Sciatic nerve (tissue), 2 donors: Measurements from ENCODE around the gene CBX2. TPM values are rescaled to one million over a fixed set of nuclear protein-coding genes. Genes with fewer than 3 reads are reported as not detected.

Experiments used
- ATAC-seq: fragments of 200-7000 bp; cut with Tn5 transposase; one replicate; pipeline ENCODE4 v1.9.1; 2020; ENCODE audit warnings: mild to moderate bottlenecking, moderate library complexity
- DNase-seq: peaks from one replicate; pipeline ENCODE4 v3.0.0-alpha.2; 2020; ENCODE audit warnings: low spot score
- intact Hi-C: fragments of 100-400 bp; cut with DNase I; formaldehyde crosslinking; loops from one replicate; pipeline ENCODE4 v1.14.2; 2022
- total RNA-seq: library from RNA; stranded (reverse); fragmentation: NEBNext Ultra II Directional; extraction: Animal tissue kit (Norgen Biotek cat#: 25700); gene quantifications from one replicate; pipeline ENCODE4 v1.2.1, GENCODE V29; 2021
- donor health status: DM: no; HTN: no; CAD: no.
- donor health status: DM: no; HTN: no; CAD: no.

CBX2 gene
- total RNA-seq, 1 donor from 2014 or later = 4.7 TPM

DNA sequence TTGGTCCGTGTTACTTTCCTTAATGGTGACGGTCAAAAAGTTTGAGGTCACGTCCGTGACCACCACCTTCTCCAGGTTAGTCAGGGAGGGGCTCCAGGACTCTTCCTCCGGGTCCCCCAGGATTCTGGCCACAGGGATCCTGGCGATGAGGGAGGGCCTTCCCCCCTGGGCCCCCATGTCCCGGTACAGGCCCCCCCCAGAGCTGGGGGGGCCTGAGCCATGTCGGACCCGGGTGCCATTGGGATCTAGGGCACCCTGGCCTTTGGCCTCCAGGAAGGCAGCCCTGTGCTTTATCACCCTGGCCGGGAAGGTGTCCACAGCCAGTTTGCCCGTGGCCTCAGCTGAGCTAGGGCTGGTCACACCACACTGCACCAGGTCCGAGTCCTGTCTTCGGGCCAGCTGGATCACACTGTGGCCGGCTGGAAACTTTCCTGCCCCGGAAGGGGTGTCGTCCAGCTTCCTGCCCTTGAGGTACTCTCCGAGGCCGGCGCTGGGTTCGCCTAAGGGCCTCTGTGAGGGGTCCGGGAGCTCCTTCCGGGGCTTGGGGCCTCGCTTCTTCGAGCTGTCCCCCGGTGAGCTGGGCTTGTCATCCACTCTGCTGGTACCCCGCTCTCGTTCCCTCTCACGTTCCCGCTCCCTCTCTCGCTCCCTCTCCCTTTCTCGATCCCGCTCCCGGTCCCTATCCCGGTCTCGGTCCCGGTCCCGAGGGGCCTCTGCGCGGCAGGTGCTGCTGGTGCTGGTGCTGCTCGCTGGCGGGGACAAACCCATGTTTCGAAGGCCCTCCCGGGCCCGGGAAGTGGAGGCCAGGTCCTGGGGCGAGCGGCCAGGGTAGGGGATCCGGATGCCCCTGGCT, 16.9 kb downstream of the CBX2 start:
- ATAC-seq (no peak), DNase-seq (no peak)
- intact Hi-C loops = loop anchor here (5.0 kb wide), 1 partner anchor 47 kb away; no protein-coding TSS in a partner anchor

DNA sequence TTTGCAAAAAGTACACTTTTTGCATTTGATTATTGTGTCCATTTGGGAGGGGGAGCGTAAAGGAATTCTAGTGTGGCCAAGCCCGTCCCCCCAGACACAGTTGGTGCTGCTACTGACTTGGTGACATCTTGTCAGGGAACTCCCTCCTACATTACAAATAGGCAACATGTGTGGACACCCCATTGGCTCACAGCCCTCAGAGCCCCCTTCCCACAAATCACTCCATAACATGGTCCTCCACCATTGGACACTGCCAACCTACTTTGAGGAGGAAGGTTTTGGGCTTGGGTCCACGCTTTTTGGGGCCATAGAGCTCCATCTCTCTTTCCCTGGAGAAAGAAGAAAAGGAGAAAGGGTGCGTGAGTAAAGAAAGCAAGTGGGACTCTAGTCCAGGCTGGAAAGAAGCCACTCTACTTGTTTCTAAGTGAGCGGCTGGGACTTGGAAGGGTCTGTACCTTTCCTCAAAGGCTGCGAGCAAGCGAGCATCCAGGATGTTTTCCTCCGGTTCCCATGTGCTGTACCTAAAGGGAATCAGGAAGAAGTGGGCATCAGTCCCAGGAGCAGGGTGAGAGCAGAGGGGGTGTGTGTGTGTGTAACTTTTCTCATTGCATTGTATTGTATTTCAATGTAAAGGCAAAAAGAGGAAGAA, 18.0 kb downstream of the CBX2 start:
- DNase-seq (no peak), ATAC-seq (no peak)
- intact Hi-C loops = no loop called here

DNA sequence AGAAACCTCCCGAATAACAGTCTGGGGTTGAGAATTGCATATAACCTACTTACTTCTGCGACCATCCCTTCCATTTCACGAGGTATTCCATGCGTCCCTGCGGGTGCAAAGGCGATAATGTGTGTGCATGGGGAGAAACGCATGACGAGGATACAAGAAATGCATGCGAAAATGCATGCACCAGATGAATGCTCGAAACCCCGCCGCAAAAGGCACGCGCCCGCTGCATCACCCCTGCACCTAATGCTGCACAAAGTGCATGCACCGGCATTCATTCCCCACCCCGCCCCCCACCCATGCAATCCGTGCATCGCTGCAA, 18.5 kb downstream of the CBX2 start:
- ATAC-seq = no peak
- intact Hi-C loops = no loop called here
- DNase-seq = no peak

DNA sequence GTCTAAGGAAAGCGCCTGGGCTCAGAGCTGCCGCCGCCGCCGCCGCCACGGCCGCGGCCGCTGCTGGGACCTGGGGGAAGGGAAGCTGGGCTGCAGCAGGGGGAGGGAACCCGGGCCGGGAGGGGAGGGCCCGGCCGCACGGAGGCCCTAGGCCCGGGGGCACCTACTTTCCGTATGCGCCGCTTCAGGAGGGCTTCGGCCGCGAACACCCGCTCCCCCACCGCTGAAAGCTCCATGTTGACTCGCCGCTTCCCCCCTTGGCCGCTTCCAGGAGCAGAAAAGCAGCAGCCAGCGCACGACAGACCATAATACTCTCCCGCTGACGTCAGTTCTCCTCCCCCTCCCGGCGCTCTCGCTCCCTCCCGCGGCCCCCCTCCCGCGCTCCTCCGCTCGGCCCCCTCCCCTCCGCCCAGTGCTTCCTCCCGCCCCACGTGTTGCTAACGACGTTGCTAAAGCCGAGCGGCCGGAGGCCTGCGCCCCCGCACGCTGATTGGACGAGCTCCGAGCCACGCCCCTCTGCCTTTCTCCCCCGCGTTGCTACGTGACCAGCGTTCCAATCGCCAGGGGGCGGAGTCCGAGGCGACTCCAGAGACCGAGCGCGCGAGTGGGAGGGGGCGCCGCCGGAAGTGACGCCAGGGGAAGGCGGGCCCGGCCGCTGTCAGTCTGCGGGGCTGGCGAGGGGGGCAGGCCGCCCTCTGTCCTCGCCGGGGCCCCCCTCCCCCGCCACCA, 19.0 kb downstream of the CBX2 start, which contains the start of gene CBX8:
CBX8 (minus strand) TSS at position 315 of the 729 bp plus-strand sequence; CDS start at position 236, 79 bp downstream.
- ATAC-seq (peak; percentile 98), DNase-seq (peak; percentile 100)
- intact Hi-C loops = no loop called here

DNA sequence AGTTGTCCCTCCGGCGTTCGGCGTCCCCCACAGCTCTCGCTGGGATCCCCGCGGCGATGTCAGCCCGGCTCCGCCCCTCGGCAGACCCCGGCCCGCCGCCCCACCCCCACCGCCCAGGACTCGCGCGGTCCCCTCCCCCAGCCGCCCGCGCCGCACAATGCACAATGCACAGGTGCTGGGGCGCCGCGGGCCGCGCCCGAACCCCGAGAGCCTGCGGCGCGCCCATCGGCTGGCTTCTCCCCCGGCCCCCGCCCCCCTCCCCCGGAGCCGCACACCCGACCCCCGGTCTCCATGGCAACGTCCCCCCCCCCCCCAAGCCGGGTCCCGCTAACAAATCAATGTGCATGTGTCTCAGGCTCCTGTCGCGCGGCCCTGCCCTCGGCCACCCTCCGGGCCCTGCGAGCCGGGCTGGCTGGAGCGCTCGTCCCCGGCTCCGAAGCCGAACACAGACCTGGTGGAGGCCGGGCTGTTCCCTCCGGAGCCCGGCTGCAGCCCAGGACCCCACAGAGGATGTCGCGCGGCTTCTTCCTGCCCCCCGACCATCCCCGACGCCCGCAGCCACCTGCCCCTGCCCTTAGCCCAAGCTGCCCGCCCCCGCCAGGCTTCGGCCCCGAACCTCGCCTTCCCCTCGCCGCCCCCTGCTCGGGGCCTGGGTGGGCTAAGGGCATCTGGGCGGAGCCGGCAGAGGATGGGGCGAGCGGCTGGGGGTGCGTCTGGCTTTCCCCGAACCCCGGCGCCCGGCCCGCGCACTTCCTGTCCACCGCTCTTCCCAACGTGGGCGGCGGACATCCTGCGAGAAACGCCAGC, 19.7 kb downstream of the CBX2 start:
- intact Hi-C loops = no loop called here
- DNase-seq = no peak
- ATAC-seq = no peak

DNA sequence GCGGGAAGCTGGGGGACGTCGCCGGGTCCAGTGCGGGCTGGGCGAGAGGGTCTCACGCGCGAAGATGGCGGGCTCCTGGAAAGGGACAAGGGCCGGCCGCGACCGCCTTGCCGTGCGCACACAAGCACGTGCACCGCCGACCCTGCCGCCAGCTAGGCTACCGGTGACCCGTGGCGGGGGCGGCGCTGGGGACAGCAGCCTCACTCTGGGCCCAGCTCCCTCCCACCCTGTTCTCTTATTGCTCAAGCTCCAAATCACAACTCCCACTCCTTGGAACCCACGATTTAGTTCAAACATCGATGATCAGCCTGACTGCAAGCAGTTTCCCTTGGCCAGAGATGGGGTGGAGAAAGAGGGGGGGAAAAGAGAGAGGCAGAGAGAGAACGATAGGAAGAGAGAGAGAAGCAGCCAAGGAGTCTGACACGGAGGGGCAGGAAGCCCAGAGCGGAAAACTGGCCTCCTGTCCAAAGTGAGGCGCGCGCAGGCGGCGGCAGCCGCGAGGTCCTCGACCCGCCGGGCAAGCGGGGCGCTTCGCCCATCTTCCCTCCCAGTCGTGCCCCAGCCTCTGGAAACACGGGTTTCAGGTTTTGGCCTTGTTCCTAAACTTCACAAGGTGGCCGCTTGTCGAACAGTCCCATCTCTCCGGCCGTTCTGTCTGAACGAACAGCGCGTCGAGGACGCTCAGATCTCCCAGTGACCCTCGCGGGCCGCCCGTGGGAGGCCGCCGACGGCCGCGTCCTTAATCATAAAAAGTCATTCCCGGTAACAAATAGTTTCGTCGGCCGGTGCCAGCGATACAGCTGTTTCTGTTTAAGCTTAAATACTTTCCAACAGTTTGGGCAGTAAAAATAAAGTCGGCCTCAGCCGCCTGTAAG, 20.6 kb downstream of the CBX2 start:
- intact Hi-C loops = no loop called here
- no peak for ATAC-seq
- no peak for DNase-seq

DNA sequence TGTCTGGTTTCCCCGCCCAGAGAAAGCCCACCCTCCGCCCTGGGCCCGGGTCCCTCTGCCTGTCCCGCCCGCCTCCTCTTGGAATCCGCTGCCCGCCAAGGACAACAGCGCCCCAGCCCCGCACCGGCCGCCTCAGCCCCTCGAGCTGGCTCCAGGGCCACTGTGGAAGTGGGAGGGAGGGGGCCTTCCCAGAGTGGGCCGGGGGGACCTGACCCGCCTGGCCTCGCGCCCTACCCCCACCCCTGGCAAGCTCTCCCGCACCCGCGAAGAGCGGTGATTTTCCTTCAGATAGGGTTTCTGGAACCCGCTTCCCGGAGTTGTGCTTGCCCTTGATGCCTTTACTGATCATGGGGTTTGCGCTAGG, 21.2 kb downstream of the CBX2 start:
- intact Hi-C loops = no loop called here
- ATAC-seq (no peak), DNase-seq (no peak)

DNA sequence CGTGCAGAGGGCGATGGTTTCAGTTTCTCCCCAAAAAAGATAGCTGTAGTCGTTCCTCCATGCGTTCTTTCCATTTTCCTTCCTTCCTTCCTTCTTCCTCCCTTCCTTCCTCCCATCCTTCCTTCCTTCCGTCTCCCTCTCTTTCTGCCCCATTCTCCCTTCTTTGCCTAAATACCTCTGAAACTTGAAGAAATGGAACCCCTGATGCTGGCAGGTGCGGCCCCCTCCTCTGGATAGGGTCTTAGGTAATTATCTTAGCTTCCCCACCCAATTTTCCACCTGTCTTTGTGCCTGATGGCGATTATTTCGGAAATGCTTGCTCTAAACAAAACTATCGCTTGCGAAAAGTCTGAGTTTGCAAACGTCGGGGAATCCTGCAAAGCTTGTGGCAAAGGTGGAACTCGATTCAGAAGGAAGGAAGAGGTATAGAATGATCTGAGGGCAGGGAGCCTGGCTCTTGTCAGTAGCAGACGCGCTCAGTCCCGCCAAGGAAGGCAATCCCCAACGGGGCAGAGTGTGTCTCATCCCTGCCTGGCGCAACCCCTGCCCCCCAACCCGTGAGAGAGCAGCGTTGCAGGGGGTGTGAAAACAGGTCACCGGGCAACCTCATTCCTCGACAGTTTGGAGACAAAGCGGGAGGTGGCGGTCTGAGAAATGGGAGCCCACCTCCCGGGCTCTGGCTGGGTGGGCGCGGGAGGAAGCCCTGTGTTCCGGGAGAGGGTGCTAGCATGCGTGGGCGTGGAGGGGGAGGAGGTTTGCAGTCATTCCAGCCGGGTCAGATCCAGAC, 21.8 kb downstream of the CBX2 start:
- no peak for DNase-seq
- ATAC-seq = no peak
- intact Hi-C loops = no loop called here

DNA sequence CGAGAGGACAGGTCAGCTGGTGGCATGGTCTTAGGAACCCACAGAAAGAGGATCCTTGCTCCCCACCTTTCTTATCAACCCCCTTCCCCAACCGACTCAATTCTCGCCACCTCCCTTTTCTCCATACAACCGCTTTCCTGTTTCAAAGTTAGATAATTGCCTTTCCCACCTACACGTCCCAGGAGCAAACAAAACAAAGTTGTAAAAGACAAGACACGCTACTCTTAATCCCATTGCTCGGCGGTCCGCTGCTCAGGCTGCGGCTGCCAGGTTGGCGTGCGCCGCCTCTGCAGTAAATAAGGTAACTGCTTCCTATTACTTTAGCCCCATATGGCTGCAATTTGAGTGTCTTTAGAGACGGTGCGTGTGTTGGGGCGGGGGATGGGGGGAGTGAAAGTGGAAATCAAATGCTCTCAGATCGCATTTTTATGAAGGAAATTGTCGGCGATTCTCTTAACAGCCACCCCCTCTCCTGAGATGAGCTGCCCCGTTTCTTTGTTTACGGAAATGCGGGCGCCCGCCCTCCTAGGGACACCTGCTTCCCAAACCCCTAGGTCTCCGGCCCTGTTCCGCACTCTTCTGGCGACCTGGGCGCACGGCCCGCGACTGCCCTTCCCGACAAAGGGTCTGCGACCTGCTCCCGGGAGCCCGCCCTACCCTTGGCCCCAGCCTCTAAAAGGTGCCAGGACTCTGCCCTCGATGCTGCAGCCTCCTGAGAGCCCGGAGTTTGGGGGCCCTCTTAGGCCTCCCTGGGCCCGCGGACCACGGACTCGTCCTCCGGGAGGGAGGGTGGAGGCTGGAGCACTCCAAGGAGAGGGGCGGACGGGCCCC, 22.6 kb downstream of the CBX2 start:
- intact Hi-C loops = no loop called here
- ATAC-seq (no peak), DNase-seq (no peak)

DNA sequence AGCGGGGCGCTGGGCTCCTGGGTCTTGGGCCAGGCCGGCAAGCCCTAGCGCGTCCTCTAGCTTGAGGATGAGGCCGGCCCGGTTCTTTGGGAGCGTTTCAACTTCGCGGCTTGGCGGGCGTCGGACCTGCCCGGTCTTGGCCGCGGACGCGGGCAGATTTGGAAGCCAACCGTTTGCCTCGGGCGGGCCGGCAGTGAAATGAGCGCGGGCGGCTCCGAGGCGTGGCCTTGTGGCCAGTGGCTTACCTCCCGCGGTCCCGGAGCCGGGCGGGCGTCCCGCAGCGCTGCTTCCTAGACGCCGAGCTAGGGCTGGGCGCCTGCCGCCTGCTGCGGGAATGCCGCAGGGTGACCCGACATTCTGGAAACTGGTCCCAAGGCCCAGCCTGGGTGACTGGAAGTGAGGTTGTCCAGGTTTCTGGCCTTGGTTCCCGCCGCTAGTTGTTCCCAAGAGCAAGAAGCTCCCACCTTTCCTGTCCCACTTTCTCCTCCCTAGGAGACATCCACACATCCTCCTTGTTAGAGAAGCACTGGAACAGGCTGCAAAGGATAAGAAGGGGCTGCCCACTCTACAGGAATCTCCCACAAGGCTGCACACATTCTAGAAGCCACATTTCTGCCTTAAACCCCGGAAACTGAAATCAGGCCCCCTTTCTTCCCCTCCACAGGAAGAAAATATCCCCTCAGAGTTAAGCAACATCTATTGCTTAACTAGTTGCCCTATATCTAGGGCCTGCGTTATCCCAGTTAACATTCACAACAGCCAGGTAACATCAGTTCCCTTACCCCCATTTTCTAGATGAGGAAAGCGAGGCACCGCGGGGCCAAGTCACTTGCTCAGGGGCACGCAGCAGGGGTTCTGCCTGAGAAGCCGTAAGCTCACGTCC, 23.4 kb downstream of the CBX2 start:
- DNase-seq (no peak), ATAC-seq (no peak)
- intact Hi-C loops = no loop called here

DNA sequence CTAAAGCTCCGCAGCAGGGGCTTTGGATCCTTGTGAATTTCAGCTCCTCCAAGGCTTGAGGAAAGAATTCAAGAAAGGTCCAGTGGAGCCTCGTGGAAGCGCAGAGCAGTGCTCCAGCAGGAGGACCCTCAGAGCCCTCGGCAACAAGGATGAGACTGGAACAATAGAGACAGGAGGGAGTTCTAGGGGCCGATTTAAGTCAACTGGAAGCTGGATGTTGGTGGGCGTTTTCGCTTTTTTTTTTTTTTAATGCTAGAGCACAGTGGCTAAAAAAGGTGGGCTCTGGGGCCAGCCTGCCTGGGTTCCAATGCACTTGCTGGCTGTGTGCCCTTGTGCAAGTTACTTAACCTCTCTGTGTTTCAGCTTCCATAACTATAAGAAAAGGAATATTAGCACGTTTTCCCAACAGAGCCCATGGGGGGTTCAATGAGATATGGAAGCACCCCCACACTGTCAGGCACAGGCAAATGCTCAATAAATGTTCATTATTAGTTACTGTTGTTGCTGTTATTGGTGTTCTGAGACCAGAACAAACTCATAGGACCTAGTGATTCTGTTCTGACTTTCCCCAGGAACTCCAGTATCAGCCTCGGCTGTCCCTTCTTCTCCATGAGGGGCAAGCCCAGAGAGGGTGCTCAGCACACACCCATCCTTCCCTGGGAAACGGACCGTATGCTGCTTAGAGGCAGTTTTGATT, 24.2 kb downstream of the CBX2 start:
- DNase-seq (no peak), ATAC-seq (no peak)
- intact Hi-C loops = no loop called here

DNA sequence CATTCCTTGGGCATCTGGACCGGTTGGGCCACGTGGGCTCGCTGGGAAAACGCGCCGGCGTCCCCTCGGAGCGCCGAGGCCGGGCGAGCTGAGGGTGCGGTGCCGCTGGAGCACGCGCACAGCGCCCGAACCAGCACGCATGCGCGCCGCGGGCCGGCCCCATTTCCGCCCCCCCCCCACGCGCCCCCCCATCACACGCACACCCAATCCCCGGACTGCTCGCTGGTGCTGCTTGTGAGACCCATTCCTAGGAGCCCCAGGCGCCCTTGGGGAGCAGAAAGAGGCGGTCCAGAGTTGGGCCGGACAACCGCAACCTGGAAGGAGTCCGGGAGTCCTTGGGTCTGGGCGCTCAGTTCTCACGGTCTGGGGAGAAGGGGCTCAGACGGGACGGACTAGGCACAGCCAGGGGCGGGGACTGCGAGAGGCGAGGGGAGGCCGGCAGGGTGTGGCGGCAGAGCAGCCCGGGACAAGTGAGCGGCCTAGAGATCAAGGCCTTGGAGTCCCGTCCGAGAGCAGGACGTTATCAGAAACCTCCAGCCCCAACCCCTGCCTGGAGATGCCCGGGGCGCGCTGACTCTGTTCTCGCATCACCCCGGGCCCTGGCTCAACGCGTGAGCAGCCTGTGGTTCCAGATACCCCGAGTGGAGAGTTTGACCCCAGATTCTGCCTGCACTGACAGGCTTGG, 24.9 kb downstream of the CBX2 start:
- intact Hi-C loops = no loop called here
- no peak for DNase-seq
- ATAC-seq = no peak

DNA sequence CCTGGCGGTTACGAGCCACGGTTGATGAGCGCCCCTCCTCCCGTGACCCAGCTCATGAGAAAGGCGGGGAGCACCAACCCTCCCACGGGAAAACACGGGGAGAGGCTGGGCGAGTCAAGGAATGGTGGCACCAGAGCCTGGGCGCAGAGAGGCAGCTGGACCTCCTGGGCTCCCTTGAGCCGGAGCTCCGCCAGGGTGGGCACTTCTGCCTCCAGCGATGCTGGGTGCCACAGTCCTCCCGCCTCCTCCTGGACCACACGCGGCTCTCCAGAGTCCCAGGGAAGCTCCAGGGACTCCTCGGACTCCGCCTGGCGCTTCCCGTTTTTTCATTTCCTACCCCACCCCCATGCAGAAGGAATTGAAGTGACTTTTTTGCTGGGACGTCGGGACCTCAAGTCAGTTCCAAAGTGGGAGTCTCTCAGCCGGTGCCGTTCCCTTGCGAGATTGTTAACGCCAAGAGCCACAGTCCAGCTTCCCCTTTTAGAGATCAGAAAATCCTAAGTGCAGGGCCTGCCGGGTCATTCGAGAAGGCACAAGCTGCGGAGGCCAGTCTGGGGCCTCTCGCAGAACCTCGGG, 25.6 kb downstream of the CBX2 start:
- intact Hi-C loops = no loop called here
- DNase-seq (no peak), ATAC-seq (no peak)
